Suprapubic skin (tissue), 3 donors: ENCODE data around the gene GDPD2.

ENCODE experiments used
- CTCF ChIP-seq, 2 donors: fragments of 200-600 bp in 1 of 2; fragments of 450-650 bp in 1 of 2; sonication (generic) in 1 of 2; IDR thresholded peaks; one replicate each; pipeline ENCODE4 v1.5.1; 2016 to 2019; ENCODE audit warnings: antibody characterized with exemption in 2 of 2, mild to moderate bottlenecking in 1 of 2, moderate library complexity in 1 of 2
- POLR2AphosphoS5 ChIP-seq, 3 donors: sonication (generic); formaldehyde crosslinking; IDR thresholded peaks; one replicate each; pipeline ENCODE4 v1.6.1; 2017; ENCODE audit warnings: antibody characterized with exemption in 3 of 3

GRCh38 chrX:70433848-70434351 is 10.8 kb downstream of the GDPD2 start:
- TF ChIP-seq CTCF (IDR thresholded peaks at IDR 0.05), result peak; percentile 31 to 74
- TF ChIP-seq POLR2AphosphoS5 (IDR thresholded peaks at IDR 0.05), result no peak
